ENCODE measurements around the gene ATP5MK.
"Not testable (repeated sequence)": the region's sequence is repeated elsewhere in the genome, so short reads cannot be mapped to it uniquely, and the experiment has no call there.

The ATP5MK gene

GRCh38 chr10:103396067-103396788 is at the start of gene ATP5MK, which contains the start of gene PDCD11:
Gene ATP5MK (minus strand): TSS chr10:103396475. CDS start chr10:103392457, 4,018 bp downstream.
Gene PDCD11 (plus strand): TSS chr10:103396626. CDS start chr10:103398427, 1,801 bp downstream.
- peak; percentile 97 for DNase-seq

- no peak for DNase-seq
These were observed 49.1 kb upstream of the ATP5MK start for GRCh38 chr10:103445366-103445765.

- no peak for DNase-seq
These were observed 48.2 kb upstream of the ATP5MK start for GRCh38 chr10:103444478-103444877.

- no peak for DNase-seq
These were observed 47.4 kb upstream of the ATP5MK start for GRCh38 chr10:103443475-103444185.

- no peak for DNase-seq
These were observed 45.8 kb upstream of the ATP5MK start for GRCh38 chr10:103442031-103442461.

GRCh38 chr10:103441611-103442010 is 45.3 kb upstream of the ATP5MK start:
- DNase-seq: no peak

- DNase-seq: no peak
These were observed 44.9 kb upstream of the ATP5MK start for GRCh38 chr10:103441206-103441605.

GRCh38 chr10:103440416-103440815 is 44.1 kb upstream of the ATP5MK start:
- DNase-seq: no peak

GRCh38 chr10:103439776-103440175 is 43.5 kb upstream of the ATP5MK start:
- DNase-seq: no peak

GRCh38 chr10:103433858-103434257 is 37.6 kb upstream of the ATP5MK start:
- no peak for DNase-seq

- no peak for DNase-seq
These were observed 35.6 kb upstream of the ATP5MK start for GRCh38 chr10:103431902-103432301.

- DNase-seq: no peak
These were observed 33.4 kb upstream of the ATP5MK start for GRCh38 chr10:103429647-103430046.

- DNase-seq: no peak
These were observed 32.8 kb upstream of the ATP5MK start for GRCh38 chr10:103428989-103429643.

GRCh38 chr10:103427866-103428265 is 31.6 kb upstream of the ATP5MK start:
- no peak for DNase-seq

GRCh38 chr10:103423748-103424147 is 27.5 kb upstream of the ATP5MK start:
- no peak for DNase-seq

GRCh38 chr10:103419101-103419500 is 22.8 kb upstream of the ATP5MK start:
- no peak for DNase-seq

GRCh38 chr10:103417601-103418000 is 21.3 kb upstream of the ATP5MK start:
- no peak for DNase-seq

- not testable (repeated sequence) for DNase-seq
These were observed 20.8 kb upstream of the ATP5MK start for GRCh38 chr10:103417148-103417469.

GRCh38 chr10:103416436-103417147 is 20.3 kb upstream of the ATP5MK start:
- peak; percentile 47 to 53 for DNase-seq

- DNase-seq: no peak
These were observed 19.3 kb upstream of the ATP5MK start for GRCh38 chr10:103415581-103415980.

- no peak for DNase-seq
These were observed 17.3 kb upstream of the ATP5MK start for GRCh38 chr10:103413564-103413963.

- DNase-seq: no peak
These were observed 1.0 kb upstream of the ATP5MK start for GRCh38 chr10:103397191-103397825.

- no peak for DNase-seq
These were observed 463 bp upstream of the ATP5MK start for GRCh38 chr10:103396789-103397087.
